AG09309 (cell line): ENCODE measurements around the gene ARPC4.

Experiments used
- DNase-seq: peaks from one replicate; pipeline ENCODE4 v3.0.0-alpha.2; 2010; ENCODE audit warnings: low read depth
- H3K4me3 ChIP-seq: 2 replicates; pipeline ENCODE4 v1.5.1; 2011; ENCODE audit warnings: mild to moderate bottlenecking, low read depth, low read length, moderate library complexity; ENCODE audit not compliant: control insufficient read depth
- CTCF ChIP-seq: IDR thresholded peaks from 2 replicates; pipeline ENCODE4 v1.5.1; 2011; ENCODE audit warnings: mild to moderate bottlenecking, low read depth, low read length, inconsistent platforms; ENCODE audit not compliant: insufficient read depth, control insufficient read depth; ENCODE audit errors: missing control alignments

Gene ARPC4

GRCh38 chr3:9778143-9779074 is 14.5 kb upstream of the ARPC4 start:
- no peak for TF ChIP-seq CTCF
- DNase-seq: peak; percentile 28
- no peak overlapping the region for H3K4me3 ChIP-seq

- no peak overlapping the region for H3K4me3 ChIP-seq
- no peak for DNase-seq
- no peak for TF ChIP-seq CTCF
These were observed 13.7 kb upstream of the ARPC4 start for GRCh38 chr3:9779075-9779593.

GRCh38 chr3:9779721-9780457 is 13.0 kb upstream of the ARPC4 start:
- H3K4me3 ChIP-seq: no peak overlapping the region
- TF ChIP-seq CTCF: no peak
- DNase-seq: no peak

GRCh38 chr3:9780458-9780812 is 12.4 kb upstream of the ARPC4 start:
- H3K4me3 ChIP-seq: no peak overlapping the region
- no peak for DNase-seq
- no peak for TF ChIP-seq CTCF

- DNase-seq: no peak
- no peak overlapping the region for H3K4me3 ChIP-seq
- TF ChIP-seq CTCF: no peak
These were observed 12.0 kb upstream of the ARPC4 start for GRCh38 chr3:9780910-9781309.

GRCh38 chr3:9781551-9781950 is 11.3 kb upstream of the ARPC4 start:
- no peak overlapping the region for H3K4me3 ChIP-seq
- no peak for TF ChIP-seq CTCF

More at GRCh38 chr3:9781551-9781950, 11.3 kb upstream of the ARPC4 start:
- no peak for DNase-seq
